IPS-15b (cell line): ENCODE results near the gene CASD1.

ENCODE experiments used
- H3K27me3 ChIP-seq: one replicate; pipeline ENCODE4 v1.6.1; 2013; ENCODE audit warnings: low read length; ENCODE audit not compliant: control insufficient read depth, insufficient read depth
- H3K36me3 ChIP-seq: one replicate; pipeline ENCODE4 v1.6.1; 2013; ENCODE audit warnings: low read length; ENCODE audit not compliant: control insufficient read depth, insufficient read depth
- H3K4me1 ChIP-seq: one replicate; pipeline ENCODE4 v1.6.1; 2013; ENCODE audit warnings: mild to moderate bottlenecking, low read length; ENCODE audit not compliant: control insufficient read depth, insufficient read depth
- H3K4me3 ChIP-seq: one replicate; pipeline ENCODE4 v1.5.1; 2013; ENCODE audit warnings: low read depth, low read length
- H3K9ac ChIP-seq: one replicate; pipeline ENCODE4 v1.6.1; 2013; ENCODE audit warnings: low read depth, mild to moderate bottlenecking, low read length
- H3K9me3 ChIP-seq: one replicate; pipeline ENCODE4 v1.6.1; 2013; ENCODE audit warnings: mild to moderate bottlenecking, low read length; ENCODE audit not compliant: control insufficient read depth, insufficient read depth

Gene CASD1

DNA sequence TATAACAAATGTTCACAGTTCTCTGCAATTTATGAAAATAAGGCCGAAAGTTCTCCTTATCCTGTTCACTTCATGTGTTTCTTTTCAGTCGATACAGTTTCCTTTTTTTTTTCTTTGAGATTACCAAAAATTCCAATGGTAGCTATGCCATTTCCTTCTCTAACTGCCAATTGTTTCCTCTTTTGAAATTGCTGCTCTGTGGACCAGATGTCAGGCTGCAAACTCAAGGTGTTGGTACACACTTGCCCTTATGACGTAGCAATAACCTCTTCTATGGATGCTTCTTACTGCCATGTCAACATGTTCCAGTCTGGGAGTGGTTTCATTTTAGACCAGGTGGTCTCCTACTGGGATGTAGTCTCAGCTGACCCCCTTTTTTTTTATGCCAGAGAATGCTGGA lies 52.9 kb downstream of the CASD1 start:
- H3K4me3 ChIP-seq: no peak overlapping the region
- H3K9me3 ChIP-seq: no peaks in the 10 kb centered on the region
- no peaks in the 10 kb centered on the region for H3K4me1 ChIP-seq
- H3K36me3 ChIP-seq: no peaks in the 10 kb centered on the region
- H3K27me3 ChIP-seq: no peaks in the 10 kb centered on the region
- no peak overlapping the region for H3K9ac ChIP-seq

DNA sequence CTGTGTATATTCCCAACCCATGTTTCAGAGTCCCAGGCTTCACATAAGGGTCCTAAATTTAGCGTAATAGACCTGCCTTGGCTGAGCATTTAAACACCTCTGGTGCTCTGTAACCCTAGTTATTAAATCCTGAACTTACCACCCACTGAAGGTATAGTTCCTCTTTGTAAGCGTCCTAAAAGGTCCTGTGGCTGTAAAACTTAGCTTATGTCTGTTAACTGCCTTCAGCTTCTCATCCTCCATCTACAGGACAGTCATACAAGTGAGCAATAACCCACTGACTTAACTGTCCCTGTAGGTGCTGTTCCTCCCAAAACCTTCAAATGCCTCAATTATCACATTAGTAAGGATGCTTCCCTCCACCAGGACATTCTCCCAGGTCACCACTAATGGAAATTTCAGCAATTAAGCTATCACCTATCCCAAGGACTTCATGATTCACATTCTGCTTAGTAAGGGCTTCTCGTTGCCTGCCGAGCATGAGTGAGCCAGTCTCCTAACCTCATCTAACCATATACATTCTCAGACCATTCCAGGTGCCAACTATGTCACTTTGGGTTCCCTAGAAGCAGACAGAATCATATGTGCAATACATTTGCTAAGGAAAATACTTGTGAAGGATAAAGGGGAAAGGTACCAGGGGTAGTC lies 55.8 kb downstream of the CASD1 start:
- Histone ChIP-seq H3K36me3 (no peaks in the 10 kb centered on the region), H3K9ac (no peak overlapping the region), H3K4me1 (no peaks in the 10 kb centered on the region), H3K9me3 (no peaks in the 10 kb centered on the region), H3K27me3 (no peaks in the 10 kb centered on the region), H3K4me3 (no peak overlapping the region)

DNA sequence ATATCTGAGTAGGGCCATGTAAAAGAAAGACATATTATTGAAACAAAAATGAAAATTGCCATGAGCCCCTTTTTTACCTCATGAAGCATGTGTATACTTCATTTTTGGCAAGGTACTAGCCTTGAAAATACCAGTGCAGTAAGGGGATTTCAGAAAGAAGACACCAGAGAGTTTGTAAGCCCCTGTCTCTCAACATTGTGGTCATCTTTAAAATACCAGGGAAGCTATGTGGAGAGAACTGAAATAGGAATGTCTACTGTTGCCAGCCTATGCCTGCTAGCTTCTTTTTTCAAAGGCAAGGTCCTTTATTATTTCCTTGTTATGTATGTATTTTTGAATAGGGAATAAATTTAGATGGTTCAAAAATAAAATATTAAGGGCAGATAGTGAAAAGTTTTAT lies 57.8 kb downstream of the CASD1 start:
- Histone ChIP-seq H3K4me1 (no peaks in the 10 kb centered on the region), H3K36me3 (no peaks in the 10 kb centered on the region), H3K4me3 (no peak overlapping the region), H3K9ac (no peak overlapping the region), H3K27me3 (no peaks in the 10 kb centered on the region), H3K9me3 (no peaks in the 10 kb centered on the region)

GRCh38 chr7:94571816-94572215 lies 62.2 kb downstream of the CASD1 start:
- Histone ChIP-seq H3K9me3 (no peaks in the 10 kb centered on the region), H3K36me3 (no peaks in the 10 kb centered on the region), H3K9ac (no peak overlapping the region), H3K4me3 (no peak overlapping the region), H3K27me3 (no peaks in the 10 kb centered on the region), H3K4me1 (no peaks in the 10 kb centered on the region)

DNA sequence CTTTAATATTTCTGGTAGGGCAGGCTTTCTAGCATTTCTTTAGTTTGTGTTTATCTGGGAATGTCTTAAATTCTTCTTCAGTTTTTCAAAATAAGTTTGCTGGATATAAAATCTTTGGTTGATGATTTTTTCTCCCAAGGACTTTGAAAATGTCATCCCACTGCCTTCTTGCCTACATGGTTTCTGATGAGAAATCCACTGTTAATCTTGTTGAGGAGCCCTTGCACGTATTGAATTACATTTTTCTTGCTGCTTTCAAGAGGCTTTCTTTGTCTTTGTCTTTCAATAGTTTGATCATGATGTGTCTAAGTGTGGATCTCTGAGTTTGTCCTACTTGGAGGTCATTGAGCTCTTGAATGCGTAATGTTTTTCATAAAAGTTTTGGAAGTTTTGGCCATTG lies 66.0 kb downstream of the CASD1 start:
- Histone ChIP-seq H3K4me3 (no peak overlapping the region), H3K4me1 (no peaks in the 10 kb centered on the region), H3K9ac (no peak overlapping the region), H3K36me3 (no peaks in the 10 kb centered on the region), H3K27me3 (no peaks in the 10 kb centered on the region), H3K9me3 (no peaks in the 10 kb centered on the region)

DNA sequence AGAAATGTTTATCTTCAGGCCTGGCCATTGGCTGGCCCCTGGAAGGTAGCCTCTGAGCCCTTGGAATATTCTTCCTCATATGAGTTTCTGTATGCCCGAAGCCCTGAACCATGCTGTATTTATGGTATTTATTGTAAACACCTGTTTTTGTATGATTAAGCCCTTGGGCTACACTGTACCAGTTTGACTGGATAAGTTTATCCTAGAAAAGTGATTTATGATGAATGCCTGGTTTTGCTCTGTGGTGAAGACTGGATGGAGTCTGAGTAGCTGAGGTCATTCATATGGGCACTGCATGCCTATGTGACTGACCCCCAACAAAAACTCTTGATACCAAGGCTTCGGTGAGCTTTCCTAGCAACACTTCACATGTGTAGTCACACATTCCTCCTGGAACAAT lies 66.7 kb downstream of the CASD1 start:
- Histone ChIP-seq H3K36me3 (no peaks in the 10 kb centered on the region), H3K4me3 (no peak overlapping the region), H3K27me3 (no peaks in the 10 kb centered on the region), H3K9me3 (no peaks in the 10 kb centered on the region), H3K4me1 (no peaks in the 10 kb centered on the region), H3K9ac (no peak overlapping the region)

GRCh38 chr7:94577357-94577756 lies 67.7 kb downstream of the CASD1 start:
- H3K4me3 ChIP-seq: no peak overlapping the region
- H3K9ac ChIP-seq: no peak overlapping the region
- H3K9me3 ChIP-seq: no peaks in the 10 kb centered on the region
- H3K27me3 ChIP-seq: no peaks in the 10 kb centered on the region
- no peaks in the 10 kb centered on the region for H3K4me1 ChIP-seq
- no peaks in the 10 kb centered on the region for H3K36me3 ChIP-seq

DNA sequence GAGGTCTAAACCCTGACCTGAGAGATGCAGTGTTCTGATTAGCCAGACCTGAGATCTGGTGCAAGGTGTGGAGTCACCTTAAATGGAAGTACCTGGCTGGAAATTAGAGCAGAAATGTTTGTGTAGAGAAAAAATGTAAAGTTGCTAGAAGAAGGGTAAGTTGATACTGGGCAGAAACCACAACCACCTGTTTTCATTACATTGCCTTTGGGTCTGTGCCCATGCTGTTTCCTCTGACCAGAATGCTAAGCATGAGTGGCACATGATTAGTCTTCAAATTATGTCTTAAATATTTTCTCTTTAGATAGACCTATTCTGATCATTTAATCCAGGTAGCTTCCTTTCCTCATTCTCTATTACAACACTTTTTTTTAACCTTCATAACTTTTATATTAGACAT lies 69.0 kb downstream of the CASD1 start:
- Histone ChIP-seq H3K9ac (no peak overlapping the region), H3K9me3 (no peaks in the 10 kb centered on the region), H3K36me3 (no peaks in the 10 kb centered on the region), H3K27me3 (no peaks in the 10 kb centered on the region), H3K4me3 (no peak overlapping the region), H3K4me1 (no peaks in the 10 kb centered on the region)

DNA sequence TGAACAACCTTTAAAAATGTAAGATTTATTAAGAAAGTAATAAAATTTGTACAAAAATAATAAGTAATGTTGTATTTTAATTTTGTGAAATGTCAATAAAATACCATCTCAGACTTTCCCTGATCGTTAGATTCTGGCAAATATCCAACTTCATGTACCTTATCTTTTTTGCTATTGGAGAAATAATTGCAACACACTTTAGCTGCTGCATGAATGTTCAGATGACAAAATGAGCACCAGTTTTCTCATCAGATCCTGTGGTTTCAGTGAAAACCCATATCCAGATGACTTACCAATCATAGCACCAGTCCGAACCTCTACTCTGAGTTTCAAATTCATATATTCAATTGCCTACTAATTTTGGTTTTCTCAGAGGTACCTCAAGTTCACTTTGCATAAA lies 69.9 kb downstream of the CASD1 start:
- Histone ChIP-seq H3K4me3 (no peak overlapping the region), H3K9ac (no peak overlapping the region), H3K36me3 (no peaks in the 10 kb centered on the region), H3K27me3 (no peaks in the 10 kb centered on the region), H3K9me3 (no peaks in the 10 kb centered on the region), H3K4me1 (no peaks in the 10 kb centered on the region)

DNA sequence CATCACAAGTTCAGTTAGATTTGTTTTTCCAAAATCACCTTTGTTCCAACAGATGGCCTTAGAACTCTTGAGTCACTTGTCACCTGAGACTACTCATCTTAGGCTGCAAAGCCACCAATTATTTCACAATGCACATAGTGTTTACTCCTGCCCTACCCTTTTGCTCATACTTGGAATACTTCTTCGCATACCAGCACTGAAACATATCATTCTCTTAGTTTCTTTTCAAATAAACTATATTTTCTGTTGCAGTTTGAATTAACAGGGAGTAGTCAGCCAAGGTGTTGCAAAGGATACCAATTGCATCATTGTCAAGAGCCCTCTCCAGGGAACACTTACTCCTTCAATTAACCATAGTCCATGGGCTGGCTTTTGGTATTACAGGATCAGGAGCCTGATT lies 71.0 kb downstream of the CASD1 start:
- Histone ChIP-seq H3K36me3 (no peaks in the 10 kb centered on the region), H3K9ac (no peak overlapping the region), H3K4me1 (no peaks in the 10 kb centered on the region), H3K27me3 (no peaks in the 10 kb centered on the region), H3K4me3 (no peak overlapping the region), H3K9me3 (no peaks in the 10 kb centered on the region)

- no peaks in the 10 kb centered on the region for H3K4me1 ChIP-seq
- no peak overlapping the region for H3K9ac ChIP-seq
- no peak overlapping the region for H3K4me3 ChIP-seq
- no peaks in the 10 kb centered on the region for H3K9me3 ChIP-seq
- H3K36me3 ChIP-seq: no peaks in the 10 kb centered on the region
- no peaks in the 10 kb centered on the region for H3K27me3 ChIP-seq
Observed at GRCh38 chr7:94584113-94584512, 74.5 kb downstream of the CASD1 start.

GRCh38 chr7:94588075-94588474 lies 78.5 kb downstream of the CASD1 start:
- Histone ChIP-seq H3K4me1 (no peaks in the 10 kb centered on the region), H3K36me3 (no peaks in the 10 kb centered on the region), H3K4me3 (no peak overlapping the region), H3K27me3 (no peaks in the 10 kb centered on the region), H3K9ac (no peak overlapping the region), H3K9me3 (no peaks in the 10 kb centered on the region)
